AG04450 (cell line): ENCODE results near the gene PSAP. TPM values are rescaled to one million over a fixed set of nuclear protein-coding genes. Genes with fewer than 3 reads are reported as not detected.
A peak's percentile ranks its signal among the peaks of the same experiment; 100 is the strongest.

Source experiments
- CTCF ChIA-PET: fragments of 300-600, 350-600 bp; formaldehyde crosslinking; extraction: SDS; loops from one replicate; lab custom pipeline; 2022; ENCODE audit warnings: antibody characterized with exemption, inconsistent platforms; lab: Charles Lee
- POLR2A ChIA-PET: fragments of 350-600 bp; formaldehyde crosslinking; extraction: SDS; loops from one replicate; lab custom pipeline; 2021; ENCODE audit warnings: antibody characterized with exemption, inconsistent platforms; lab: Yijun Ruan, JAX
- DNase-seq: peaks from one replicate; pipeline ENCODE4 v3.0.0-alpha.2; 2011; ENCODE audit warnings: low read depth, low spot score
- H3K27ac ChIP-seq: one replicate; pipeline ENCODE4 v1.5.1; 2012; ENCODE audit warnings: low read depth, low read length, control low read depth
- H3K27me3 ChIP-seq: one replicate; pipeline ENCODE4 v1.6.0; 2012; ENCODE audit warnings: low read length; ENCODE audit not compliant: control insufficient read depth, insufficient read depth
- H3K4me3 ChIP-seq: 2 replicates; pipeline ENCODE4 v1.5.1; 2011; ENCODE audit warnings: mild to moderate bottlenecking, low read depth, low read length, control low read depth
- H3K9me3 ChIP-seq: 2 replicates; pipeline ENCODE4 v1.5.1; 2012; ENCODE audit warnings: low read length; ENCODE audit not compliant: control insufficient read depth, insufficient read depth
- polyA plus RNA-seq: library from polyadenylated mRNA; depleted of rRNA; stranded (reverse); fragments of >200 nt; gene quantifications from 2 replicates; pipeline ENCODE4 v1.2.3, GENCODE V29; 2011
- TF ChIP-seq, protein P1 (sequence below): IDR thresholded peaks from 2 replicates; pipeline ENCODE4 v1.5.1; 2011; ENCODE audit warnings: low read depth, low read length, control low read depth, inconsistent platforms

The PSAP gene
- polyA plus RNA-seq, 1 experiment: 1,594 TPM

DNA sequence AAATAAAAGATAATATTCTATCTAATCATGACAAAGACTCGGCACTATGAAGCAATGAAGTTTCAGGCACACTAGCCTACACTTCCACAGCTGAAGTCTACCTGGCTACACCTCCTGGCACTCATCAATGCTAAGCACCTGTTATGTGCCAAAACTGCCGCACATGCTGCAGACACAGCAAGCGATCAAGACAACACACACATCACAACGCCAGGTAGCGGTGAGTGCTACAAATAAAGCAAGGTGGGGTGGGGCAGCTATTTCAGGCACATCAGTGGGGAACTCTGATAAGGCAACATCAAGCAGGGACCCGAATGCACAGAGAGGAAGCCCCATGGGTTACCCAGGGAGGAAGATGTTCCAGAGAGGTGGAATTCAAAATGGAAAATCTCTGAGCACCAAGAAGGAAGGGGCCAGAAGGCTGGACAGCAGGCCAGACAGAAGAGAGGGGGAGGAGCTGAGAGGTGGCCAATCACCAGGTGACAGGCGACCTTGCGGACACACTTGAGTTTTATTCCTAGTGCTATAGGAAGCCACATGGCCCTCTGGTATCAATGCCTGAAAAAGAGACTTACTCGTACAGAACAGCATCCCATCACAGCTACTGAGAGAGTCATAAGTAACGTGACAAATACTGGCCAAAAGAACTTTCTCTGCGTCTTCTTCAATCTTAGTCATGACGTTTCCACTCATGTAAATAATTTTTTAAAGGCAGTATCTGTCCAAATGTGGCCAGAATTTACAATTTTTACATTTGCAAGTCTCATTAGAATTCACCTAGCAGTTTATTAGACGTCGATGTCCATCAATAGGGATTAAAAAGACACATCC lies 8.0 kb downstream of the PSAP start:
- TF ChIP-seq, protein P1, sequence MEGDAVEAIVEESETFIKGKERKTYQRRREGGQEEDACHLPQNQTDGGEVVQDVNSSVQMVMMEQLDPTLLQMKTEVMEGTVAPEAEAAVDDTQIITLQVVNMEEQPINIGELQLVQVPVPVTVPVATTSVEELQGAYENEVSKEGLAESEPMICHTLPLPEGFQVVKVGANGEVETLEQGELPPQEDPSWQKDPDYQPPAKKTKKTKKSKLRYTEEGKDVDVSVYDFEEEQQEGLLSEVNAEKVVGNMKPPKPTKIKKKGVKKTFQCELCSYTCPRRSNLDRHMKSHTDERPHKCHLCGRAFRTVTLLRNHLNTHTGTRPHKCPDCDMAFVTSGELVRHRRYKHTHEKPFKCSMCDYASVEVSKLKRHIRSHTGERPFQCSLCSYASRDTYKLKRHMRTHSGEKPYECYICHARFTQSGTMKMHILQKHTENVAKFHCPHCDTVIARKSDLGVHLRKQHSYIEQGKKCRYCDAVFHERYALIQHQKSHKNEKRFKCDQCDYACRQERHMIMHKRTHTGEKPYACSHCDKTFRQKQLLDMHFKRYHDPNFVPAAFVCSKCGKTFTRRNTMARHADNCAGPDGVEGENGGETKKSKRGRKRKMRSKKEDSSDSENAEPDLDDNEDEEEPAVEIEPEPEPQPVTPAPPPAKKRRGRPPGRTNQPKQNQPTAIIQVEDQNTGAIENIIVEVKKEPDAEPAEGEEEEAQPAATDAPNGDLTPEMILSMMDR: no peak
- POLR2A ChIA-PET: interaction anchor here (0.8 kb wide), 1 partner anchor 8 kb away, joined by 3 read pairs; the partner anchor contains the start of gene PSAP
- Histone ChIP-seq H3K27me3 (no peaks in the 10 kb centered on the region), H3K27ac (no peak overlapping the region), H3K9me3 (no peaks in the 10 kb centered on the region), H3K4me3 (no peak overlapping the region)
- DNase-seq: no peak
- CTCF ChIA-PET: interaction anchor here (1.1 to 1.2 kb wide), 2 partner anchors 16 to 53 kb away, joined by 3 to 4 read pairs; no protein-coding TSS in a partner anchor

DNA sequence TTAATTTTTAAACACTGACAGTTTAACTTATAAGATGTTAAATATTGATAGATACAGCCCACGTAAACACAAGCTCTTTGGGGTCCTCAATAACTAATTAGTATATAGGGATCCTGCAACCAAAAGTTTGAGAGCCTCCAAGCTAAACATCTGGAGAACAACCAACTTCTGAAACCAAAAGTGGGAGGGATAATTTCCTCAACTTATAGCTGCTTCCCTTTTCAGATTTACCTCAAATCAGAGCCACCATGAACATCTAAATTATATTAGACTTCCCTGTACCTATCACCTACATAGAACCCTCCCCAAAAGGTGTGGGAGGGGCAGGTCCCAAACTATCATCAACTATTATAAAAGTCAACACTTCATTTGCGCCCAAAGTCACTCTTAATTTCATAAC lies 8.6 kb downstream of the PSAP start:
- no peaks in the 10 kb centered on the region for H3K27me3 ChIP-seq
- no peak overlapping the region for H3K4me3 ChIP-seq
- TF ChIP-seq, protein P1: no peak
- H3K27ac ChIP-seq: no peak overlapping the region
- H3K9me3 ChIP-seq: no peaks in the 10 kb centered on the region
- ChIA-PET POLR2A (interaction anchor here (0.8 kb wide), 1 partner anchor 9 kb away, joined by 3 read pairs; the partner anchor contains the start of gene PSAP), CTCF (interaction anchor here (1.1 to 1.2 kb wide), 2 partner anchors 17 to 54 kb away, joined by 3 to 4 read pairs; no protein-coding TSS in a partner anchor)
- no peak for DNase-seq

DNA sequence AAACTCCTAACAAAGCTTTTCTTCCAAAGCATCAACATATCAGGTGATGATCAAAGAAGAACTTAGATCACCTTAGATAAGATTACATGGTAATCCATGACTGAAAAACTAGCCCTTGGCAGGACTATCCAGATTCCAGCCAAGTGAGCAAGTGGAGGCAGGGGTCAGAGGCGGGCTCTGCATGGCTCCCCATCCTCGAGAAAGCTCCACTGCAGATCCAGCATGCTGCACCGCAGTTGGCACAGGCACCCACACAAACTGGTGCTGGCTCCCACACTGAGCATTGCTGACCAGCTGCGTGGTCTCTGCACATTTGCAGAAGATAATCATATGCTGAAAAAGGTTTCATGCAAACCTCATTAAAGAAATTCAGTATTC lies 10.1 kb downstream of the PSAP start:
- no peak overlapping the region for H3K27ac ChIP-seq

DNA sequence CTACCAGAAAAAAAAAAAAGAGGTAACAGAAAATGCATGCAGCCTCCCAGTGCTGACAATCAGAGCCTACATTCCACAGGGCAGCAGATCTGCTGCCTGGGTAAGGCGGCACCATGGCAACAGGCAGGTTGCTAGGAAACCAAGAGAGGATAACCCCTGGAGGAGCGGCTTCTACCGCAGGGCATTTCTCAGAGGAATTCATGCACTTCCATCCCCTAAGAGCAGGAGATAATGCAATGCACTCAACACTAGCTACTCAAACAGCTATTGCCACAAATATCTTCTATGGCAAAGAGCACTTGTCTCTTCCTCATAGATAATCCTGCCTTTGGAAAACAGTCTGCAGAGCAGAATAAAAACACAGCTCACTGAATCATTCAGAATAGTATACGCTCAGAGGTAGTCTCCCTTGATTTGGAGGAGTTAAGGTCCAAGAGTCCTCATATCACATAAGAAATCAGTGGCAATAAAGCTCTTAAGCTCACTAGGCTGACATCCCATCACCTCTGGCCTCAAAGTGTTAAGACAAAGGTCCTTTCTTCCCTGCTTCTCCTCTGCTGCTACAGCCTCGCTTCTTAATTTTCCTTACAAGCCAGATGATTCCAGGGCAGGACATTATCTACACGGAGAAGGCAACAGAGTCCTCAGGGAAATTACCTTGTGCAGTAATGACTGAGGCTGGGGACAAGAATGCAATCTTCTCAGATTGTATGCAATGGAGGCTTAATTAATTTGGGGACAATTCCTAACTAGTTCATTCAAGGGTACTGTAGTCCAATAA lies 10.7 kb downstream of the PSAP start:
- POLR2A ChIA-PET: interaction anchor here (0.6 to 2.6 kb wide), 3 partner anchors 10 to 420 kb away, joined by 3 to 18 read pairs (median 5); partner anchors contain the start of gene PSAP
- TF ChIP-seq, protein P1: no peak
- H3K9me3 ChIP-seq: no peaks in the 10 kb centered on the region
- H3K27ac ChIP-seq: no peak overlapping the region
- DNase-seq: peak; percentile 84
- H3K4me3 ChIP-seq: no peak overlapping the region
- CTCF ChIA-PET: interaction anchor here (0.9 to 5.0 kb wide), 3 partner anchors 14 to 67 kb away, joined by 3 to 21 read pairs (median 6); partner anchors contain the start of gene VSIR
- H3K27me3 ChIP-seq: no peaks in the 10 kb centered on the region

More for the DNA sequence above, 10.1 kb downstream of the PSAP start:
- no peak for DNase-seq
- ChIA-PET POLR2A (interaction anchor here (2.6 kb wide), 1 partner anchor 10 kb away, joined by 18 read pairs; the partner anchor contains the start of gene PSAP), CTCF (interaction anchor here (0.9 to 5.0 kb wide), 3 partner anchors 13 to 68 kb away, joined by 3 to 21 read pairs (median 6); partner anchors contain the start of gene VSIR)
- TF ChIP-seq, protein P1: no peak
- H3K27me3 ChIP-seq: no peaks in the 10 kb centered on the region
- no peaks in the 10 kb centered on the region for H3K9me3 ChIP-seq
- no peak overlapping the region for H3K4me3 ChIP-seq
